GM23248 (cell line): ENCODE measurements around the gene LIN28A.

ENCODE experiments used
- EZH2 ChIP-seq: fragments of 200-600 bp; sonication (generic); IDR thresholded peaks from 2 replicates; pipeline ENCODE4 v1.6.1; 2018; ENCODE audit warnings: antibody characterized with exemption, mild to moderate bottlenecking; ENCODE audit not compliant: insufficient read depth, poor library complexity, severe bottlenecking
- EZH2phosphoT487 ChIP-seq: fragments of 200-600 bp; sonication (generic); IDR thresholded peaks from 2 replicates; pipeline ENCODE4 v1.6.1; 2018; ENCODE audit warnings: antibody characterized with exemption, moderate library complexity, mild to moderate bottlenecking, low read depth; ENCODE audit not compliant: insufficient read depth

GRCh38 chr1:26452459-26453183, 42.0 kb downstream of the LIN28A start:
- TF ChIP-seq EZH2 (no peak), EZH2phosphoT487 (no peak)
